WTC11 (cell line): ENCODE results near the gene VPS4A.

Experiments
- MAX ChIP-seq: sonication (generic); formaldehyde crosslinking; IDR thresholded peaks from 2 replicates; pipeline ENCODE4 v1.8.0; 2022; ENCODE audit warnings: mild to moderate bottlenecking, missing genetic modification reagents
- ZSCAN18 ChIP-seq: fragments of 250-450 bp; sonication (Bioruptor Pico); IDR thresholded peaks from 2 replicates; pipeline ENCODE4 v2.1.2; 2022; ENCODE audit warnings: mild to moderate bottlenecking, moderate library complexity
- TF ChIP-seq, protein P1 (sequence below): fragments of 200-600 bp; IDR thresholded peaks from 2 replicates; pipeline ENCODE4 v1.8.0; 2022; ENCODE audit warnings: antibody characterized with exemption

DNA sequence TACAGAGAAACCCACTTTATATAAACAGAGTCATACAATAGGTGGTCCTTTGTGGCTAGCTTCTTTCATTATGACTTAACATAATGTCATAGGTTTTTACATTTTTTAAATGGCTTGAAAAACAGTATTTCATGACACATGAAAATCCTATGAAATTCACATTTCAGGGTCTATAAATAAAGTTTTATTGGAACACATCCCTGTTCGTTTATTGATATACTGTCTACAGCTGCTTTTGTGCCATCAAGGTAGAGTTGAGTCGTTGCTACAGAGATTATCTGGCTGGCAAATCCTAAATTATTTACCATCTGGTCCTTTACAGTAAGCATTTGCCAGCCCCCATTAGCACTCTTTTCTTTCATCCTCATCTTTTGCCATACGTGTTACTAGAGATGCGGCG lies 2.3 kb downstream of the VPS4A start:
- TF ChIP-seq, protein P1, sequence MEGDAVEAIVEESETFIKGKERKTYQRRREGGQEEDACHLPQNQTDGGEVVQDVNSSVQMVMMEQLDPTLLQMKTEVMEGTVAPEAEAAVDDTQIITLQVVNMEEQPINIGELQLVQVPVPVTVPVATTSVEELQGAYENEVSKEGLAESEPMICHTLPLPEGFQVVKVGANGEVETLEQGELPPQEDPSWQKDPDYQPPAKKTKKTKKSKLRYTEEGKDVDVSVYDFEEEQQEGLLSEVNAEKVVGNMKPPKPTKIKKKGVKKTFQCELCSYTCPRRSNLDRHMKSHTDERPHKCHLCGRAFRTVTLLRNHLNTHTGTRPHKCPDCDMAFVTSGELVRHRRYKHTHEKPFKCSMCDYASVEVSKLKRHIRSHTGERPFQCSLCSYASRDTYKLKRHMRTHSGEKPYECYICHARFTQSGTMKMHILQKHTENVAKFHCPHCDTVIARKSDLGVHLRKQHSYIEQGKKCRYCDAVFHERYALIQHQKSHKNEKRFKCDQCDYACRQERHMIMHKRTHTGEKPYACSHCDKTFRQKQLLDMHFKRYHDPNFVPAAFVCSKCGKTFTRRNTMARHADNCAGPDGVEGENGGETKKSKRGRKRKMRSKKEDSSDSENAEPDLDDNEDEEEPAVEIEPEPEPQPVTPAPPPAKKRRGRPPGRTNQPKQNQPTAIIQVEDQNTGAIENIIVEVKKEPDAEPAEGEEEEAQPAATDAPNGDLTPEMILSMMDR = no peak
- TF ChIP-seq MAX (CRISPR knock-in tag) (no peak), ZSCAN18 (CRISPR knock-in tag) (no peak)
